HG02943 (cell line): Measurements from ENCODE around the gene PLA2R1.

Experiments used
- ATAC-seq: cut with Tn5 transposase; IDR thresholded peaks from one replicate; pipeline ENCODE4 v1.9.1; 2021; ENCODE audit warnings: mild to moderate bottlenecking, low read depth, moderate library complexity; ENCODE audit not compliant: unreplicated experiment

PLA2R1 gene

GRCh38 chr2:160034396-160034795, 28.0 kb downstream of the PLA2R1 start:
- no peak for ATAC-seq

DNA sequence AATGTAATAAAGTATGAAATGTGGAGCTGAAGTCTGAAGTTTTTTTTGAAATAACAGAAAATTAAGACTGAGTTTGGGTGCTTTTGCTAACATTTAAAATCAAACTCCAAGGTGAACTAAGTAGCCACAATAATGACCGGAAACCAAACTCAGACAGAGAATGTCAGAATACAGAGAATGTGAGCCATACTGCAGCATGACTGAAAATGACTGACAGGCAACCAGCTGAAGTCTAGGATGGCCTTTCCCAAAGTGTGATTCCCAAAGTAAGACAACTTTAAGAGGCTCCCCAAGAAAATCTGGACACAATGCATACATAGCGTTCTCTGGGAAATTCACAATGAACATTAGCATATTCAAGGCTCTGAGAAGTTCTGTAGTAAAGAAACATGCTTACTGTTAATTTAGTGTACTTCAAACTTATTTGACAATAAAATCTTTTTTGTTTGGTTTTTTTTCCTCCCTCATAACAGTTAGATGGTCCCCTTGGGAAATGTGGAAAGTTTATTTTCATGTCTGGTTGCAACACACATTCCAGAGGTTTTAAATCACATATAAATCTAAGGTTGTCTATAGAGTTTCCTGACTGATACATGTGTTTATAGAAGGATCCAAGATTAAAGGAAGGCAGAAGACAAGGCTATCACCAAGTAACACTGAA, 28.6 kb downstream of the PLA2R1 start:
- no peak for ATAC-seq

DNA sequence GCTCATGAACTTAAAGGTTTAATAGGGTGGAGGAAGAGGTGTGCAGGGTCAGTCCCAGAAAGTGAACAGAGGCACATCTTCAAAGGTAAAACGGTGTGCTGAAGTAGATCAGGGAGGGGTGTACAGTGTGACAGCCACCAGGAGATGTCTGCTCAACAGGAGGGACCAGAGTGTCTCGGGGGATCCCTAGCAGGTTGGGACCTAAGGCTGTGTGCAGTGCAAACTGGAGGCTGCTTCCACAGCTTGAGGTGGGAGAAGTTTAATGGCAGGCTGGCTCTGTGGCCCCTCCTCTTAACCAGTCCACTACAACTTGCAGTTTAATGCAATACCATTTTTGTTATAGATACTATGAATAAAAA, 33.2 kb downstream of the PLA2R1 start:
- ATAC-seq = no peak

GRCh38 chr2:160028431-160029269, 33.8 kb downstream of the PLA2R1 start:
- no peak for ATAC-seq

GRCh38 chr2:160022162-160022561, 40.3 kb downstream of the PLA2R1 start:
- ATAC-seq = no peak

DNA sequence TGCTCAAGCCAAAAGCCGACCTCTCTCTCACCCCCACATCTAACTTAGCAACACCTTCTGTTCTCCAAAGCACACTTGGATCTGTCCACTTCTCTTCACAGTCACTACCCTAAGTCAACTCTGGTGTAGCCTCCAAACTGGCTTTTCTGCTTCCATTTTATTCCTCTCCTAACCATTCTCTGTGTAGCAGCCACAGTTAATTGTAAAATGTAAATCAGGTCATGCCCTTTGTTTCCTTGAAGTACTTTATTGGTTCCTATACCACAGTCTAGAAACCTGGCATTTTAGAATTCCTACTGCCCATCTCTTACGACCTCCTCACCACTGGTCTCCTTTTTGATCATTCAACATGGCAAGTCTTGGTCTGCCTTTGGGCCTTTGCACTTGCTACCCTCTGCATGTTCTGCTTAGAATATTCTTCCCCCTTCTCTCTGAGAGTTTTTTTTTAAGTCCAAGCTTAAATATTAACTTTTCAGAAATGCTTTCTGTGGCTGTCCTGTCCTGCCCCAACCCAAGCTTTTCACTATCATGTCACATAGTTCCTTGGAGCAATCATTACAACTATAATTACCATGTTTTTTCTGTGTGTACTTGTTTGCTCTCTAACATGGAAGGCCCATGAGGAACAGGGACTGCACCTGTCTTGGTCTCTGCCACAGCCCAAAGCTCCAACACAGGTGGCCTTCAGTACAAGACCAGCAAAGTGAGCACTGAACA, 42.9 kb downstream of the PLA2R1 start:
- ATAC-seq = no peak

- ATAC-seq = no peak
Measured at GRCh38 chr2:160015746-160016145, 46.7 kb downstream of the PLA2R1 start.

GRCh38 chr2:160014227-160014626, 48.2 kb downstream of the PLA2R1 start:
- ATAC-seq = no peak

- no peak for ATAC-seq
Measured at GRCh38 chr2:160010361-160011145, 51.9 kb downstream of the PLA2R1 start.

DNA sequence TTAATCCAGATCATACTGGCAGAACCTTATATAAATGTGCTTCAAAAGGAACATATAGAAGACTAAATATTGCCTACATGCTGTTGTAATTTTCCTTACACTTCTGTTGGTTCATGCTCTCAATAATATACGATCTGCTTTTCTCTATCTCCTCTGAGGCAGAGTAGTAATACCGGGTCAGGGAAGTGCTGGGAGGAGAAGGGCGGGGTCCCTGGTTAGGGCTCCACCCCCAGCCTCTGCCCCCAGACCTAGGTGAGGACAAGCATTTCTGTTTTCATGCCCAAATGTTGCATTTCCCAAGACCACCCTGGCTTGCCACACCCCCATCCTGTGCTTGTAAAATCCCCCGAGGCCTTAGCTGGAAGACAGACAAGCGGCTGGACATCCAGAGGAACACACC, 55.3 kb downstream of the PLA2R1 start:
- no peak for ATAC-seq

GRCh38 chr2:160006475-160006874, 55.9 kb downstream of the PLA2R1 start:
- no peak for ATAC-seq

- no peak for ATAC-seq
Measured at GRCh38 chr2:160005908-160006307, 56.5 kb downstream of the PLA2R1 start.

DNA sequence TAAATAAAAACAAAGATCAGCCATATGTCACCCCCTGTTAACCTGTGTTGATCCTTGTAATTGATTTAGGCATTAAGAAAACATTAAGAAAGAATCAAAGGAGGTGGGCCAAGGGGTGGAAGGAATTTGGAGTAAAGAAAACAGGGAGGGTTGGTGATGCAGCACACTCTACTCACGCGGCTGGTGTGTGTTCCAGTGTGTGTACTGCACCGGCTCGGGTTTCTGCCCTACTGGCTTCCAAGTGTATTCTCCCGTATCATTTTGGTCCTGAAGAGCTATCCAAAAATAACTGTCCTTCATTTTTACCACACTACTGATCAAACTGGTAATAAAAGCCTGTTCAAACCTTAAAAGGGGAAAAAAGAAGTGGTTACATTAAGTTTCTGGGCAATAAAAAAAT, 56.9 kb downstream of the PLA2R1 start:
- no peak for ATAC-seq

- no peak for ATAC-seq
Measured at GRCh38 chr2:159998961-159999360, 63.5 kb downstream of the PLA2R1 start.

DNA sequence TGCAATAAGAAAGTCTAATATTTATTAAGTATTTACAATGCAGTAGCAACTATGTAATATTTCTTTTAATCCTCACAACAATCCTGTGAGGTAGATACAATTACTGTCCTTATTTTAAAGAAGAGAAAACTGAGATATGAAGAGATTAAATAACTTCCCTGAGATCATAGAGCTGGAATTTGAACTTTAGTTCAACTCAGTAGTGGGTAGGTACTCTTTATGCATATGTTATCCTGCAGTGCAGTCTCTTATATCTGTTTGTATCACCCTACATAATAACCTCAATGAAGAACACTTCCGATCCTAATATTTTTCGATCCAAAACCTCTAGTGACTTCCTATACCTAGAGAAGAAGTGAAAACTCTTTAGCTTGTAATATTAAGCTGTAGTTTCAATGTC, 64.2 kb downstream of the PLA2R1 start:
- no peak for ATAC-seq

GRCh38 chr2:159996792-159997546, 65.4 kb downstream of the PLA2R1 start:
- no peak for ATAC-seq

- ATAC-seq = no peak
Measured at GRCh38 chr2:159995038-159995437, 67.4 kb downstream of the PLA2R1 start.

GRCh38 chr2:159989249-159989648, 73.2 kb downstream of the PLA2R1 start:
- no peak for ATAC-seq

DNA sequence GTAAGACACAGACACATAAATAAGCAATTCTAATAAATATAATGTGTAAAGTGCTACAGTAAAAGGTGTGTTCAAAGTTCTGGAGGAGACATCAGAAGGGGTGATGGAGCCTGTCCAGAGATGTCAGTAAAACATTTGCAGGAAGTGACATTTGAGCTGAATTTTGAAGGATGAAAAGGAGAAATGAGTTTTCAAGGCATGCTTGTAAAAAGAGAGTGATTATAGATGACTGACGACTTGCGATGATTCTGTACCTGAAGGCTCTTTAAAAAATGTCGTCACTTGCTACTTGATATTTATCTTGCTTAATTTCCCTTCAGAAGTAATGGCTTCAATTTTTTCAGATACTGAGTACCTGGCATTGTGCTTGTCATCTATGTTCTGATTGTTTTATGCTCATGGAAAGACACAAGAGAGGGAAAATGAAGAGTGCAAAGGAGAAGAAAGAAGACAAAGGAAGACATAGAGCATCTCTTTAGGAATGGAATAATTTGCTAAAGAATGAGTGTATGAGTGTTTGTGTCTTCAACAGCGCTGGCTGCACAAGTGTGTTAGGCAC, 73.9 kb downstream of the PLA2R1 start:
- no peak for ATAC-seq

DNA sequence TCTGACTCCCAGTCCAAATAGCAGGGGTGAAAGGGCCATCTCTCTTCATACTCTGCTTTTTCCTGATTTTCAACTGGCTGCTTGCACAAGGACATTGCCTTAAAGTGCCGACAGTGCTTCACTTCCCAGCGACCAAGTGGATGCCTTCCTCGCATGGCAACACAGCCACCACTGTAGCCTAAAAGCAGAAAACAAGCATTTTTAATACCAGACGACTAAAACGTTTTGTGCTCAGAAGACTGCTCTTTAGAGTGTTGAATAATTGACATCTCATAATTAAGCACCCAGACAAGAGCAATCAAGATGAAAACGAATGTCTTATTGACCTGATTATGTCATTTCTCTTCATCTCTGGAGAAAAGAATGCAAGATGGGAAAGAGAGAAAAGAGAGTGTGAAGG, 75.2 kb downstream of the PLA2R1 start:
- ATAC-seq = no peak
